ENCODE results near the gene MBTPS1.

DNA sequence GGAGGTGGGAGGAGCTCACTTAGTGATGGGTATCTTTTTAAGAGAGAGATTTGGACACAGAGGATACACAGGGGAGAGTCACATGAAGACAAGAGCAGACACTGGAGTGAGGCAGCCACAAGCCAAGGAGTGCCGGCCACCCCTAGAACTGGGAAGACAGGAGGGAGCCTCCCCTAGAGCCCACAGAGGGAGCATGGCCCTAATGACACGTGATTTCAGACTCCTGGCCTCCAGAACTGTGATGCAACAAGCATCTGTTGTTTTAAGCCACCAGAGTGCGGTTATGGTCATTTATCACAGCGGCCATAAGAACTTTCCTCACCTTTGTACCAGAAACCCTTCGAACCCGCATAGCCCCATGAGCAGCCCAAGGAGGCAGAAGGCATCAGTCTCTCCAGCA, 107.5 kb downstream of the MBTPS1 start:
- TF ChIP-seq, protein P1, sequence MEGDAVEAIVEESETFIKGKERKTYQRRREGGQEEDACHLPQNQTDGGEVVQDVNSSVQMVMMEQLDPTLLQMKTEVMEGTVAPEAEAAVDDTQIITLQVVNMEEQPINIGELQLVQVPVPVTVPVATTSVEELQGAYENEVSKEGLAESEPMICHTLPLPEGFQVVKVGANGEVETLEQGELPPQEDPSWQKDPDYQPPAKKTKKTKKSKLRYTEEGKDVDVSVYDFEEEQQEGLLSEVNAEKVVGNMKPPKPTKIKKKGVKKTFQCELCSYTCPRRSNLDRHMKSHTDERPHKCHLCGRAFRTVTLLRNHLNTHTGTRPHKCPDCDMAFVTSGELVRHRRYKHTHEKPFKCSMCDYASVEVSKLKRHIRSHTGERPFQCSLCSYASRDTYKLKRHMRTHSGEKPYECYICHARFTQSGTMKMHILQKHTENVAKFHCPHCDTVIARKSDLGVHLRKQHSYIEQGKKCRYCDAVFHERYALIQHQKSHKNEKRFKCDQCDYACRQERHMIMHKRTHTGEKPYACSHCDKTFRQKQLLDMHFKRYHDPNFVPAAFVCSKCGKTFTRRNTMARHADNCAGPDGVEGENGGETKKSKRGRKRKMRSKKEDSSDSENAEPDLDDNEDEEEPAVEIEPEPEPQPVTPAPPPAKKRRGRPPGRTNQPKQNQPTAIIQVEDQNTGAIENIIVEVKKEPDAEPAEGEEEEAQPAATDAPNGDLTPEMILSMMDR (IDR thresholded peaks at IDR 0.05; ENCODE audit: insufficient read depth, low read length, poor library complexity, severe bottlenecking), result no peak
- TF ChIP-seq EZH2phosphoT487 (conservative IDR thresholded peaks at IDR 0.05; ENCODE audit: low read length), result no peak
